GM23248 (cell line): ENCODE measurements around the gene KRTAP4-16. TPM values are rescaled to one million over a fixed set of nuclear protein-coding genes. Genes with fewer than 3 reads are reported as not detected.
"Not testable (repeated sequence)": the region's sequence is repeated elsewhere in the genome, so short reads cannot be mapped to it uniquely, and the experiment has no call there.

Source experiments
- DNase-seq: peaks from one replicate; pipeline ENCODE4 v3.0.0-alpha.2; 2015
- H2AFZ ChIP-seq: fragments of 200-600 bp; sonication (generic); 2 replicates; pipeline ENCODE4 v1.6.1; 2016; ENCODE audit warnings: antibody characterized with exemption
- H3F3A ChIP-seq: fragments of 200-600 bp; sonication (generic); 2 replicates; pipeline ENCODE4 v1.6.1; 2016; ENCODE audit warnings: mild to moderate bottlenecking, antibody characterized with exemption, mixed run types; ENCODE audit not compliant: insufficient read depth
- H3K27ac ChIP-seq: fragments of 200-600 bp; sonication (generic); 2 replicates; pipeline ENCODE4 v1.5.1; 2016; ENCODE audit warnings: mild to moderate bottlenecking
- H3K27me3 ChIP-seq: fragments of 200-600 bp; sonication (generic); replicated peaks from 2 replicates; pipeline ENCODE4 v1.6.1; 2016; ENCODE audit warnings: mild to moderate bottlenecking; ENCODE audit not compliant: insufficient read depth
- H3K36me3 ChIP-seq: fragments of 200-600 bp; sonication (generic); 2 replicates; pipeline ENCODE4 v1.6.1; 2016; ENCODE audit warnings: low read depth, mild to moderate bottlenecking
- H3K4me1 ChIP-seq: fragments of 200-600 bp; sonication (generic); 2 replicates; pipeline ENCODE4 v1.6.1; 2016; ENCODE audit warnings: mild to moderate bottlenecking; ENCODE audit not compliant: insufficient read depth
- H3K4me2 ChIP-seq: fragments of 200-600 bp; sonication (generic); one replicate; pipeline ENCODE4 v1.6.1; 2016; ENCODE audit warnings: mild to moderate bottlenecking; ENCODE audit not compliant: unreplicated experiment
- H3K4me3 ChIP-seq: fragments of 200-600 bp; sonication (generic); 2 replicates; pipeline ENCODE4 v1.5.1; 2016; ENCODE audit warnings: mild to moderate bottlenecking
- H3K79me2 ChIP-seq: fragments of 200-600 bp; sonication (generic); 2 replicates; pipeline ENCODE4 v1.6.1; 2016; ENCODE audit warnings: mild to moderate bottlenecking; ENCODE audit not compliant: insufficient read depth
- H3K9ac ChIP-seq: fragments of 200-600 bp; sonication (generic); 2 replicates; pipeline ENCODE4 v1.6.1; 2016; ENCODE audit warnings: mild to moderate bottlenecking
- H3K9me2 ChIP-seq: fragments of 200-600 bp; sonication (generic); 2 replicates; pipeline ENCODE4 v1.6.1; 2016; ENCODE audit warnings: mixed run types, mild to moderate bottlenecking, moderate library complexity; ENCODE audit not compliant: insufficient read depth
- H3K9me3 ChIP-seq: fragments of 200-600 bp; sonication (generic); one replicate; pipeline ENCODE4 v1.6.1; 2017; ENCODE audit warnings: low read depth
- H4K20me1 ChIP-seq: fragments of 200-600 bp; sonication (generic); 2 replicates; pipeline ENCODE4 v1.6.0; 2016; ENCODE audit not compliant: insufficient read depth
- EZH2 ChIP-seq: fragments of 200-600 bp; sonication (generic); IDR thresholded peaks from 2 replicates; pipeline ENCODE4 v1.6.1; 2018; ENCODE audit warnings: antibody characterized with exemption, mild to moderate bottlenecking; ENCODE audit not compliant: insufficient read depth, poor library complexity, severe bottlenecking
- EZH2phosphoT487 ChIP-seq: fragments of 200-600 bp; sonication (generic); IDR thresholded peaks from 2 replicates; pipeline ENCODE4 v1.6.1; 2018; ENCODE audit warnings: antibody characterized with exemption, moderate library complexity, mild to moderate bottlenecking, low read depth; ENCODE audit not compliant: insufficient read depth
- WGBS, 2 experiments: methylation state at CpG; one replicate each; pipeline ENCODE4 v1.1.6; 2015 to 2017; ENCODE audit warnings: low lambda C conversion rate in 2 of 2, low coverage in 1 of 2; ENCODE audit errors: missing lambda C conversion rate in 2 of 2; 5-methylcytosine and 5-hydroxymethylcytosine counted together
- in situ Hi-C: fragments of 300-500 bp; cut with MboI; formaldehyde crosslinking; loops from 2 replicates; pipeline ENCODE4 v1.15.0; 2020
- polyA plus RNA-seq: library from polyadenylated mRNA; unstranded; fragments of >200 nt; fragmentation: Nextera tagmentation; extraction: Ambion mirVana; gene quantifications from 2 replicates; pipeline ENCODE4 v1.2.1, GENCODE V29; 2016
- total RNA-seq: library from RNA; depleted of rRNA; stranded (reverse); fragments of >200 nt; shearing (Covaris generic); gene quantifications from 2 replicates; pipeline ENCODE4 v1.2.3, GENCODE V29; 2014

Gene KRTAP4-16
- total and polyA plus RNA-seq, 2 experiments from 2014 or later = not detected

DNA sequence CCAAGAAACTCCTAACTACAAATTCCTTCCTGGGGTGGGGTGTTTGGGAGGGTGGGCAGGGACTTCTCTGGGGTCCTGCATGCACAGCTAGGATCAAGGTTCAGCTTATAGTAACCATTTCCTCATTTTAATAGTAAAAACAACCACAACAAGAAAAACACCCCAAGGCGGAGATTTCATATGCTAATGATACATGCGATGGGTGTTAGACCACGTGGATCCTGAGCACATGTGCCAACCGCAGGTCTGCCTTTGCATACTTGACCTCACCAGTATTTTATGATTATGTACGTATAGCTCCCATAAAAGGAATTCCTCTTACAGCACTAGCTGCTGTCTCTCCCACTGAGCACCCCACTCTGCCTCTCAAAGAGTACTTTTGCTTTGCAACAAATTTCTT lies 14.3 kb upstream of the KRTAP4-16 start:
- WGBS, 2 experiments = 63 to 67% methylated on average over 5 of the region's 5 CpGs
- Histone ChIP-seq H2AFZ (no peak overlapping the region), H3K36me3 (peaks cover 6% of the 10 kb centered on the region; the same call in 1 of the 2 replicates)

DNA sequence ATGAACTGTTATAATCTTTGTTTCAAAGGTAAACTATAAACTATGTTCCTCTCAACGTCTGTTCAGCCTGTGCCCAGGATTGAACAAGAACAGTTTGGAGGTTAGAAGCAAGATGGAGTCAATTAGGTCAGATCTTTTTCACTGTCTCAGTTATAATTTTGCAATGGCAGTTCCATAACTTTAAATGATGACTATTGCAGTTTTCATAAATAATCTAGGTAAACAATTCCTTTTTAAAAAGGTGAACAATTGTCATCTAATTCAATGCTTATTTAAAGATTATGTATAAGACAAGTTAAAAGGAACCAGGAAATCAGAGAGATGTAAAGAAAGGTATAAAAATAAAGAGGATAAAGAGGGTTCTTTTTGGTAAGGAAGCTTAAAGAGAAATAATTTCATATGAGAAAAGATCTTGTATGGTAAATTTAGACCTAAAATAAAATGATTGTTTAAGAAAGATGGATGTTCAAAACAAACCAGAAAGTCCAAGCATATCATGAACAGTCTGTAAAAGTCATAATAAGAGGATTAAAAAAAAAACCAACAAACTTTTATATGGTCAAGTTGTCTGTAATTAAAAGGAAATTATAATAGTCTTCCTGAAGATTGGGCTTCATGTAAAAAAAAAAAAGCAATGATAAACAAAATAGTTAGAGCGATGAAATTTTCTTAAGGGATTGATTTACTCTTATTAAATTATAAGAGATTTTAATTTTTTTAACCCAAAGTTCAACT lies 9.3 kb upstream of the KRTAP4-16 start:
- H3F3A ChIP-seq = peaks cover 2% of the 10 kb centered on the region
- H4K20me1 ChIP-seq = no peaks in the 10 kb centered on the region
- no peak for DNase-seq
- H3K27me3 ChIP-seq = no peaks in the 10 kb centered on the region
- in situ Hi-C loops = no loop called here
- WGBS, 2 experiments = 60 to 61% methylated on average over 2 of the region's 2 CpGs
- no peaks in the 10 kb centered on the region for H3K79me2 ChIP-seq
- 0 out of 2 replicates have a peak, but pooled peaks cover 2% of the 10 kb centered on the region for H3K4me1 ChIP-seq
- H3K4me2 ChIP-seq = no peak overlapping the region
- no peak overlapping the region for H2AFZ ChIP-seq
- no peak overlapping the region for H3K27ac ChIP-seq
- peak overlapping the region; percentile 18; the same call in 1 of the 2 replicates for H3K4me3 ChIP-seq
- TF ChIP-seq EZH2 = no peak
- no peak for TF ChIP-seq EZH2phosphoT487
- no peaks in the 10 kb centered on the region for H3K9me3 ChIP-seq
- H3K9ac ChIP-seq = peak overlapping the region; percentile 28
- H3K9me2 ChIP-seq = 0 out of 2 replicates have a peak, but pooled peaks cover 5% of the 10 kb centered on the region
- H3K36me3 ChIP-seq = peaks cover 7% of the 10 kb centered on the region; the same call in 1 of the 2 replicates

More for the DNA sequence above, 14.3 kb upstream of the KRTAP4-16 start:
- H3K9me3 ChIP-seq = no peaks in the 10 kb centered on the region
- no peaks in the 10 kb centered on the region for H4K20me1 ChIP-seq
- H3K79me2 ChIP-seq = no peaks in the 10 kb centered on the region
- H3K27me3 ChIP-seq = no peaks in the 10 kb centered on the region
- TF ChIP-seq EZH2phosphoT487 = no peak
- no peak for TF ChIP-seq EZH2
- H3K9me2 ChIP-seq = no peaks in the 10 kb centered on the region
- no peak overlapping the region for H3K9ac ChIP-seq
- no peaks in the 10 kb centered on the region; the same call in 1 of the 2 replicates for H3F3A ChIP-seq
- no peak overlapping the region for H3K4me3 ChIP-seq
- H3K4me1 ChIP-seq = no peaks in the 10 kb centered on the region
- no peak overlapping the region for H3K4me2 ChIP-seq
- no peak overlapping the region for H3K27ac ChIP-seq
- no peak for DNase-seq
- in situ Hi-C loops = no loop called here

DNA sequence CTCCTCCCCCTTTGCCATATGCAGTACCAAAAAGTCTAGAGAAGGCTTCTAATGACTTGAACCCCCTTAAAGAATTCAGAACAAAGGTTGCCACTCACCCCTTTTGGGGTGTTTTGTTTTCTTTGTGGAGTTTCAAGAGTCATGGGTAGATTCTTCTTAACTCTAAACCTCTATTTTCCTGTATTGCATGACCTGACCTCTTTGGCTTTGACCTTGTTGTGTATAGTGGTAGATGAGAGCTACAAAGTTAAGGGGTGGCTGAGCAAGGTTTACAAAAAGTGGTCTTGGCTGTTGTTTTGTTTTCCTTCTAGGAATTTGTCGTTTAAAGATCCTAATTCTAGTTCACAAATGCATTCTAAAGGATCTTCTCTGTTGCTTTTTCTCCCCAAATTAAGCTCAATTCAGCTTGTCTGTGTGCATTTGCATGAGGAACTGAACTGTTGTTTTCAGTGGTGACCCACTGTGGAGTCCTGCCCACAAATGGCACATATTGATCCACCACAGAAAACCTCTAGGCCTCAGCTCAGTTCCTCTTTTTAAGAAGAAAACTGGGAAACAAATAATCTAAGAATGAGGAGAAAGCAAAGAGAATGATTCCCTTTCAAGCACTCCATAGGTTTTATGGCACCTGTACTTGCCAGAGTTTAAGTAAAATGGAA lies 6.8 kb upstream of the KRTAP4-16 start:
- H3K9me2 ChIP-seq, H3K27me3 ChIP-seq, H3K79me2 ChIP-seq, H3K27ac ChIP-seq, H3K4me2 ChIP-seq, H4K20me1 ChIP-seq, H2AFZ ChIP-seq, H3K36me3 ChIP-seq, H3K9me3 ChIP-seq, DNase-seq, in situ Hi-C loops, H3K9ac ChIP-seq: not testable (repeated sequence)
- peaks cover 19% of the 10 kb centered on the region for H3F3A ChIP-seq
- H3K4me3 ChIP-seq = peak overlapping the region; percentile 31; the same call in 1 of the 2 replicates
- 47 to 50% methylated on average over 1 of the region's 1 CpG for whole genome bisulfite sequencing, 2 experiments
- peaks cover 22% of the 10 kb centered on the region for H3K4me1 ChIP-seq

DNA sequence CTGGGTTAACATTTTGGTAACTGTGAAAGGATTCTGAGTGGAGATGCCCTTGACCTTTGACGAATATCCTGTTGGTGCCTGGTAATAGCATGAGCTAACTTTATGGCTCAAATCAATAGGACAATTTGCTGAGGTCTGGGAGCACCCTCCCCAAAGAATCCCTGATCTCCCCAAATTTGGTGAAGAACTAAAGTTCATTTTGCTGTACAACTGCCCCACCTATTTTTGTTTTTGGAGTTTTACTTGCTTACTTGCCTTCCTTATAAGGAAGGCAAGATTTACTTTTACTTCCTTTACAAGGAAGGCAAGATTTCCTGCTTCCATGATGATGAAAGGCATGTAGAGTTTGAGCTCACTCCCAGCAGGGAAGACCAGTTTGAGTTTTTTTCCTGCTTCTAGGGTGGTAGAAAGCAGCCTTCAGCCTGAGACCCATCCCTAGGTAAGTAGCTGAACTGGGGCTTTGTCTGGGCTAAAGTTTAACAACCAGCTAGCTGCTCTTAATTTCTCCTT lies 6.0 kb upstream of the KRTAP4-16 start:
- in situ Hi-C loops = no loop called here
- 0 out of 2 replicates have a peak, but pooled peaks cover 7% of the 10 kb centered on the region for H3K9me2 ChIP-seq
- H3K36me3 ChIP-seq = peaks cover 7% of the 10 kb centered on the region; the same call in 1 of the 2 replicates
- 64 to 67% methylated on average over 1 of the region's 1 CpG for WGBS, 2 experiments
- DNase-seq = no peak
- peaks cover 27% of the 10 kb centered on the region for H3F3A ChIP-seq
- H3K79me2 ChIP-seq = no peaks in the 10 kb centered on the region
- no peak overlapping the region for H3K9ac ChIP-seq
- H3K4me3 ChIP-seq = peak overlapping the region; percentile 31; the same call in 1 of the 2 replicates
- no peaks in the 10 kb centered on the region for H4K20me1 ChIP-seq
- H2AFZ ChIP-seq = 0 out of 2 replicates have a peak overlapping the region, but pooled peaks have one; percentile 7
- no peak overlapping the region for H3K4me2 ChIP-seq
- peaks cover 28% of the 10 kb centered on the region for H3K4me1 ChIP-seq
- no peak overlapping the region for H3K27ac ChIP-seq
- H3K27me3 ChIP-seq = no peaks in the 10 kb centered on the region
- no peaks in the 10 kb centered on the region for H3K9me3 ChIP-seq
- no peak for TF ChIP-seq EZH2
- no peak for TF ChIP-seq EZH2phosphoT487

DNA sequence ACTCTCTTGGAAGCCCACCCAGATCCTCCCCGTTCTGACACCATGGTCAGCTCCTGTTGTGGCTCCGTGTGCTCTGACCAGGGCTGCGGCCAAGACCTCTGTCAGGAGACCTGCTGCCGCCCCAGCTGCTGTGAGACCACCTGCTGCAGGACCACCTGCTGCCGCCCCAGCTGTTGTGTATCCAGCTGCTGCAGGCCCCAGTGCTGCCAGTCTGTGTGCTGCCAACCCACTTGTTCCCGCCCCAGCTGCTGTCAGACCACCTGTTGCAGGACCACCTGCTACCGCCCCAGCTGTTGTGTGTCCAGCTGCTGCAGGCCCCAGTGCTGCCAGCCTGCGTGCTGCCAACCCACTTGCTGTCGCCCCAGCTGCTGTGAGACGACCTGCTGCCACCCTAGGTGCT lies 3.3 kb upstream of the KRTAP4-16 start, which contains the start of gene KRTAP4-9:
KRTAP4-9 (plus strand) TSS at position 43 of the 400 bp plus-strand sequence; CDS start at position 43, 0 bp downstream.
- Histone ChIP-seq H3F3A (peaks cover 33% of the 10 kb centered on the region), H3K4me1 (peaks cover 30% of the 10 kb centered on the region)
- WGBS, 2 experiments = 74 to 79% methylated on average over 9 to 10 of the region's 10 CpGs

DNA sequence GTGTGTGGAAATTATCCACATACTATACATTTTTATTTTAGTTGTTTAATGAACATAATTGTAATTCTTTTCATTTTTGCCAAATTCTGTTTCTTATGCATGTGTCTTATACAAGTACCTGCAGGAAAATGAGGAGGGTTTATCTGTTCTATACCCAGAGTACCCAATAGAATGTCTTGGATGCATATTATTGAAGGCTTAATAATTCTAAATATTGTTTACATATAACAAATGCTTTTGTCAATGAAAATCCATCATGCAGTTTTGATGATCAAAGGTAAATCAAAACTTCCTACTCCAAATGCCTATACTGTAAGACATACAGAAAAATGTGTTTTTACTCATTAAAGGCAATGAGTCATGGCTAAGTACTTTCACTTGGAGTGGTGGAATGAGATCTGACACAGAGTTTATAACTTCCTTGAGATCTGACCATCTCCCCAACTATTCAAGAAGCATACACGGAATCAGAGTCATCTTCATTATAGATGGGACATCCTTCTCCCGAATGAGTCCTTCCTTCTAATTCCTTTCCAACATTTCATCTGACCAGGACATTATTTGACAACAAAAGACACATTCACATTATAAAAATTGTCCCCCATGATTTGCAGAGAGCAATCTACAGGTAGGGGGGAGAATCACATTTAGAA lies 2.5 kb upstream of the KRTAP4-16 start:
- H4K20me1 ChIP-seq, H3K4me3 ChIP-seq, H2AFZ ChIP-seq, H3K9me3 ChIP-seq, H3K9ac ChIP-seq, H3K9me2 ChIP-seq, H3K79me2 ChIP-seq, H3K27me3 ChIP-seq, H3K36me3 ChIP-seq, in situ Hi-C loops: not testable (repeated sequence)
- peak; percentile 74 for DNase-seq
- Histone ChIP-seq H3K4me2 (peak overlapping the region; percentile 55), H3F3A (peaks cover 42% of the 10 kb centered on the region), H3K27ac (peak overlapping the region; percentile 72), H3K4me1 (peaks cover 37% of the 10 kb centered on the region)
- WGBS, 2 experiments = 0% methylated on average over 2 of the region's 2 CpGs

More for the DNA sequence above, 3.3 kb upstream of the KRTAP4-16 start, which contains the start of gene KRTAP4-9:
- Histone ChIP-seq H3K27ac (peak within 1 kb of the TSS; percentile 72), H3K4me2 (peak within 1 kb of the TSS; percentile 55)
- H3K9me2 ChIP-seq, H3K27me3 ChIP-seq, H3K79me2 ChIP-seq, DNase-seq, H3K9me3 ChIP-seq, H3K9ac ChIP-seq, in situ Hi-C loops, H3K4me3 ChIP-seq, H4K20me1 ChIP-seq, H3K36me3 ChIP-seq, H2AFZ ChIP-seq: not testable (repeated sequence)
